HS-5 (cell line): Measurements from ENCODE around the gene SLC5A6.

ENCODE experiments used
- DNase-seq: peaks from one replicate; pipeline ENCODE4 v3.0.0-alpha.2; 2012; ENCODE audit warnings: low read depth

The SLC5A6 gene

DNA sequence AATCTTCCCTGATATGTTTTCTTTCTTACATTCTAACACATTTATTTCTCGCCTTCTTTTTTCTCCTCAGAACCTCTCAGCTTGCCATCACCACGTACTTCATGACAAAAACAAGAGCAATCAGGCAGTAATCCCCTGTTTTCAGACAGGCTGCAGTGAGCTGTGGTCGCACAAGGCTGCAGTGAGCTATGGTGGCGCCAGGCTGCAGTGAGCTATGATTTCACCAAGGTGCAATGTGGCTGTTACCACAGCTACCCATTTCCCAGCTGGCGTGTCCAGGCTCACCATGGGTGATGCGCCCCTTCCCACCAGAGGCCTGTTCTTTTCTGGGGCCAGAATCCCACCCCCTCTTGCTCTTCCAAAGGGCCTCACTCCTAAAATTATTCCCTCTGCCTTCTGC, 37.4 kb downstream of the SLC5A6 start:
- no peak for DNase-seq

DNA sequence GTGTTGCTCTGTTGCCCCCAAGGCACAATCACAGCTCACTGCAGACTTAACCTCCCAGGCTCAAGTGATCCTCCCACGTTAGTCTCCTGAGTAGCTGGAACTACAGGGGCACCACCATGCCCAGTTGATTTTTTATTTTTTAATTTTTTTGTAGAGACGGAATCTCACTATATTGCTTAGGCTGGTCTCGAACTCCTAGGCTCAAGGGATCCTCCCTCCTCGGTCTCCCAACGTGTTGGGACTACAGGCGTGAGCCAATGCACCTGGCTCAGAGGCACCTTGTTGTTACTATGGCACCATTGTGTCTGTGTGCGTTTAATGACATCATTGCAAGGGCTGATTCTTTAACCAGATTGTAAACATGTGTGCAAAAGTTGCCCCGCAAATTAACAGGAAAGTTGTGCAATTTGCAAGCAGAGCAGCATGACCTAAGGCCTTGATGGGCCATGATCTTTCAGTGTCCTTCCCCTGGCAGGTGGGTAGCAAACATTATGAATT, 40.7 kb downstream of the SLC5A6 start:
- DNase-seq, result no peak

- DNase-seq, result no peak
Measured at GRCh38 chr2:27170581-27171337, 41.3 kb downstream of the SLC5A6 start.

DNA sequence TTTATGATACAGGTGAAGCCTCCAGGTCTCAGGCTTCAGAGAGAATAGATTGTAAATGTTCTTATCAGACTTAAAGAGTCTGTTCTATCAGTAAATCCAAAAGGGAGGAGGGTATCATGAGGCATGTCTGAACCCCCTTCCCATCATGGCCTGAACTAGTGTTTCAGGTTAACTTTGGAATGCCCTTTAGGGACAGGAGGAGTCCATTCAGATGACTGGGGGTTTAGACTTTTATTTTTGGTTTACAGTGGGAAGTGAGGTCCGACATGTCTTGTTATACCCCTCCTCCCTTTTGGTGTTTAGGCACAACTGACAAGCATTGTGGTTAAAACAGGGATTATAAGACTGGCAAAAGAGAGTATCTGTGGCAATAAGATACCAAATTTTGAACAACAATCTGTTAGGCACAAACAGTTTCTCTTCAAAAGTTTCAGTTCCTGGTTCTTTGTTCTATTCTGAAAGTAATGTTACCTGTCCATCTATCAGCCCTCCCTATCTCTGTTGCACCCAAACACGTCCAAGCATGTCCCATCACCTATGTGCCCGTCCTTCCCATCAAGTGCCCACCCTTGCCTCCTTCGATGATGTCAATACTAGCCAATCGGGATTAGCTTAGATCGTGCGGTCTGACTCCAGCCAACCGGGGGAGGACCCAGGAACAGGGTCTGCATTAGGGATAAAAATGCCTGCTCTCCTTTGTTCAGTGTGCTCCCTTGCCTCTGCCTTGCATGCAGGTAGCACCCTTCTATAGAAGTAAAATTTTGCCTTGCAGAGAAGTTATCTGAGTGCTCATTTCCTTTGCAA, 46.9 kb downstream of the SLC5A6 start:
- DNase-seq, result no peak

GRCh38 chr2:27162151-27163121, 49.6 kb downstream of the SLC5A6 start:
- DNase-seq, result peak; percentile 18

DNA sequence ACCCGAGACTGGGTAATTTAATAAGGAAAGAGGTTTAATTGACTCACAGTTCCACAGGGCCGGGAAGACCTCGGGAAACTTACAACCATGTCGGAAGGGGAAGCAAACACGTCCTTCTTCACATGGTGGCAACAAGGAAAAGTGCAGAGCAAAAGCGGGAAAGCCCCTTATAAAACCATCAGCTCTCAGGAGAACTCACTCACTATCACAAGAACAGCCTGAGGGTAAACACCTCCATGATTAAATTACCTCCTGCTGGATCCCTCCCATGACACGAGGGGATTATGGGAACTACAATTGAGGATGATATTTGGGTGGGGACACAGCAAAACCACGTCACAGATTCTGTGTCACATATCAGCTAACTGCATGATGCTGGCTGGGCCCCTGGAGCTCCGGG, 51.9 kb downstream of the SLC5A6 start:
- no peak for DNase-seq

DNA sequence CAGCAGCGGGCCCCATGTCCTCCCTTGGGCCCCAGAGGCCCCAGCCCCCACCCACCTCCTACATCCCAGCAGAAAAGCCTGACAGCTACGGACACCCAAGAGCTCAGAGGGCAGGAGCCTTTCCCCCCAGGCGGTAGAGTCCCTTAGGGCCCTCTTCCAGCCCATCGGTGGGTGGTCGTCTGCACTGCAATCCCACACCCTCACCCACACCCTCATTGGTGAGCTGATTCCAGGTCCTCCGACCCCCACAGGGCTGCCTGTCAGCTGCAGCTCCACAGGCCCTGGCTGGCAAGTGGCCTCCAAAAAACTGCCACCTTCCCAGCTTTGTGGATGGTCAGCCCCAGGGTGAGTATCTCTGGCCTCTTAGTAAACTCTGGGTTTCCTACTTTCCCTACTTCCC, 52.8 kb downstream of the SLC5A6 start:
- DNase-seq, result no peak

DNA sequence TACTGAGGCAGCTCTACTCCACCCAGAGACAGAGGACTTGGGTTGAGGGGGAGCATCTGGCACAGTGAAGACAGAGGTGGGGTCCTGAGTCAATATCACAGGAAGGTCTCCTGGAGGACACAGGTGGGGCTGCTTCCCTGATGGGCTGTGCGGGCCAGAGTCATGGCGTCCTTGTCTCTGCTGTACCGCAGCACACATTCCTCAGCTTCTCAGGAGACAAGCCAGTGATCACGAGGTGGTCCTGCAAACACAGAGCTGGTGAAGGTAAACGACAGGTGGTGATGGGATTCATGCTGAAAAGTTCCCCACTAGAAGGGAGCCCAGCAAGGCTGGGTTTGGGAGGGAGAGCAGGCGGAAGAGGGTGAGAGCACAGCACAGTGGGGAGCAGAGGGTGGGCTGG, 53.6 kb downstream of the SLC5A6 start:
- DNase-seq, result no peak

DNA sequence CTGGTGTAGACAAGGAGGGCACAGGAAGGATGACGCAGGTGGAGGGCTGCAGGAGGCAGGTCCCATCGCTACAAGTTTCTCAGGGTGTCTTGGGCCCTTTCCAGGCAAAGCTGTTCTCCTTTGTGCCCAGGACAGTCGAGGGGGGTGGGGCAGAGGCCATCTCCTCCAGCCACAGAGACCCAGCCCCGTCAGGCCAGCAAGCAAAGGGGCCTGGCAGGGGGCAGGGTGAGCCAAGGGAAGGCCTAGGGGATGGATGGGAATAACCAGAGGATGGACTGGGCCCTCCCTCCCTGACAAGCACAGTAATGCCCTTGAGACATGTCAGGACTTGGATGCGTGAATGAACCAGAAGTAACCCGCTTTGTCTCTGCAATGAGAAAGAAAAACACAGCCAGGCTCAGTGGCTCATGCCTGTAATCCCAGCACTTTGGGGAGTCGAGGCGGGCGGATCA, 57.0 kb downstream of the SLC5A6 start:
- no peak for DNase-seq

GRCh38 chr2:27154488-27154887, 57.6 kb downstream of the SLC5A6 start:
- DNase-seq, result no peak

DNA sequence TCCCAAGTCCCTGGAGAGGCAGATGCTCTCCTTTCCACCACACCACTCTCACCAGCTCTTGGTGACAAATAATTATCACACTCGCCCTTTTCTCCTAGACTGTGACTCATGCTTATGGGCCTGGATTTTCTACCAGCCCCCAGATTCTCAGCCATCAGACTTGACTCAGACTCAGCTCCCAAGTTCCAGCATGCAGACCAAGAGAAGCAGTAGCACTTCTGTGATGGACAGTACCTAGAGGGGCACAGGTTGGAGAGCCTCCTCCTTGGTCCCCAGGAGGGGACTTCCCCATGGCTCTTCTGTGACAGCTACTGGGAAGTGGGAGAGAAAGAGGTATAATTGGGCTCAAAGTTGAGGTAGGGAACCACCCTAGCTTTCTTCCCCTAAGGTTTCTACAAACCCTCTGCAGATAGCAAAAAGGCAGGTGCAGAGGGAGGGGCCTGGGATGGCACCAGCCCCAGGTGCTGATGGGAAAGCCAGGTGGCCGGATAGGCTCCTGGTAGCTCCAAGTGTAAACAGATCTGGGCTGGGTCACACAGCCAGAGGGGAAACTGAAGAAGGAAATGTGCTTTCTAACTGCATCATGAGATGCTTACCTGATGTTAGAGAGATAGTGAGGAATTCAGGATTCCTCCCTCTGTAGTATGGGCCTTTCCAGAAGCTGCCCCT, 59.1 kb downstream of the SLC5A6 start:
- no peak for DNase-seq

DNA sequence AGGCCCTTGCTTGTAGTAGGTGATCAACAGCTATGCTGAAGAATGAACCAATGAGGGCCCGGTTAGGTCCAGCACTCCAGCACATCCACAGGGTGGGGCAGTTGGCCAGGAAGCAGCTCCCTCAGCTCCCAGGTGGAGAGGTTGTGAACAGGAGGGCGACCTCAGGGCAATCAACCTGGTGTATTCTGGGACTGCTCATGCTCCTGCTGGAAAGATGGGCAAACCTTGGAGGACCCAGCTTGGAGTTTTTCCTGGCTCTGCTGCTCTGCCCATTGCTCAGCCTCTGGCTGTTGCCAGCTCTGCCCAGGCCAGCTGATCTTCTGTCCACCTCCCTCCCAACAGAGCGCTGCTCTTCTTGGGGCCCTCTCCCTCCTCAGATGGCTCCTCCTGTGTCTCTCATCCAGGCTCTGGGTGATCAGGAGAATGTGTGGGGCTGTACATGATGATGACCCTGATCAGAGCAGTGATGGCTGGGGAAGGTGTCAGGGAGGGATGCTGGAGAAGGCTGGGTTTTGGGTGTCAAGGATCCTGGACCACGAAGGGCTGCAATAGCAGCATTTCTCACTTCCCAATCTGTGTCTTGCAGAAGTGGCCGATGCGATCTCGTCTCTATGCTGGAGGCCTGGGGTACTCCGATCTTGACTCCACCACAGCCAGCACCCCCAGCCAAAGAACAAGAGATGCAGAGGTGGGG, 59.8 kb downstream of the SLC5A6 start:
- no peak for DNase-seq

- DNase-seq, result no peak
Measured at GRCh38 chr2:27150639-27151230, 61.3 kb downstream of the SLC5A6 start.
